IPS-NIHi7 (cell line): Measurements from ENCODE around the gene ATP10A.
"Not testable (repeated sequence)": the region's sequence is repeated elsewhere in the genome, so short reads cannot be mapped to it uniquely, and the experiment has no call there.

Source experiments
- DNase-seq: peaks from one replicate; pipeline ENCODE4 v3.0.0; 2012; ENCODE audit warnings: mixed read lengths; ENCODE audit errors: extremely low spot score

Gene ATP10A

DNA sequence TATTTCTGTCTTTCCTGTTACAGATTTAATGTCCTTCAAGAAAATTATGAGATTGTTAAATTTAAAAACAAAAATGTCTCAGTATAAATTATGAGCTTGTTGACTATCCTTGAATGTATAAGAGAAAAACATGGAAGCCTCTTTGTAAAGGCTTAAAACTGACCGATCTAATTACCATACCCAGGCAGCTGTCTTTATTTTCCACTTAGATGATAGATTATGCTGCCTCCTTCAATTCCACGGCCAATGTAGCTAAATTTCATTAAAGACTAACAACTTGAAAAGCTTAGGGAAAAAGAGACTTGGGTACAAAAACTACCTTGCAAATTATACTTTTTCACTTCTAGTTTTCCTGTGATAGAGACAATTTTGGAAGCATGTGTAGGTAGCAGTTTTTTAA, 88.3 kb downstream of the ATP10A start:
- no peak for DNase-seq

DNA sequence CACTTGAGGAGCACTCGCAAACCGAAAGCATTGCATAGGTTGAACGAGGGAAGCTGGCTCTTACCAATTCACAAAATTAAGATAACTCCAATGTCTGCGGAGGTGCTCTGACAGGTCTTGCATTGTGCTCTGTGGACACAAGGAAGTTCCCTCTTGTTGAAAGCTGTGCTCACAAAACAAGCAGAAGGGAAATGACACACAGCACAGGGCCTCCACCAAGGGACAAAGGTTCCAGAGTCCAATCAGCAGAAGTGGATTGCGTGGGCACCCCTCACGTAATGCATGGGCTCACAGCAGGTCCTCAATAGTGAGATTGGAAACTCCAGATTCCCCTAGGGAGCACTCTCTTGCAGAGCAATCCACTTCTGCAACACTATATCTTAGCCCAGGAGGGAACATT, 89.9 kb downstream of the ATP10A start:
- DNase-seq: no peak

DNA sequence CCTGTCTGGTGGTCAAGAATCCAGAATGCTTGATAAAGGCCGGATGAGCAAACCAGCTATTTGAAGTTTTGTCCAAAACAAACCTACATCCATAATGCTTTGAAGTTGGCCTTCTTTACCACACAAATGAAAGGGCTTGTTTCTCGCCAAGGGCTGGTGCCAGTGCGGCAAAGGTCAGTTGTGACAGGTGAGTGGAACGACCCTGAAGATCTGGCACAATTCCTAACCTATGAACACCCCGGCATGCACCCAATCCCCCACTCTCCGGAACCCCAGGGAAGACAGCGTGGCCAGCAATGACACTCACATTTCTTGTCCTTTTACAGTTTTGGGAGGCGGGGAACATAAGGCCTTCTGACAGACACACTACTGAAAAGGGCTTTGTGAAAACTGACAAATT, 90.6 kb downstream of the ATP10A start:
- no peak for DNase-seq

DNA sequence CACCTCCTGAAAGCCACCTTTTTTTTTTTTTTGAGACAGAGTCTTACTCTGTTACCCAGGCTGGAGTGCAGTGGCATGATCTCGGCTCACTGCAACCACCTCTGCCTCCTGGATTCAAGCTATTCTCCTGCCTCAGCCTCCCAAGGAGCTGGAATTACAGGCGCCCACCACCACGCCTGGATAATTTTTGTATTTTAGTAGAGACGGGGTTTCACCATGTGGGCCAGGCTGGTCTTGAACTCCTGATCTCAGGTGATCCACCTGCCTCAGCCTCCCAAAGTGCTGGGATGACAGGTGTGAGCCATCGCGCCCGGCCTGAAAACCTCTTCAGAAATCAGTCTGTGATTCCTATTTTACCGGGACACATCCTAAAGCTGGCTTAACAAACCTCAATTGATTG, 91.4 kb downstream of the ATP10A start:
- not testable (repeated sequence) for DNase-seq

DNA sequence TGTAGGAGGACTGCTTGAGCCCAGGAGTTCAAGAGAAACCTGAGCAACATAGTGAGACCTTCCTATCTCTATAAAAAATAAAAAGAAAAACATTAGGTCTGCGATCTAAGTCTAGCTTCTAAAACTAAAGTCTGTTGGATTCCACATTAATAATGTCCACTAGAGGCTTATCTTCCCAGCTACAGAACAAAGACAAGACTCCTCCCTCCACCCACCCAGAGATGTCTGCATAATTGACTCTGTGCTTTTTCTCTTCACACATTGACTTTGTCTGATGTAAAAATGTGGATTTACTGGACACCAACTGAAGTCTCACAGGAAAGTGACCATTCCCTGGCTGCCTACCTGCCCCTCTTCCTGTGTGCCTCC, 91.8 kb downstream of the ATP10A start:
- no peak for DNase-seq

DNA sequence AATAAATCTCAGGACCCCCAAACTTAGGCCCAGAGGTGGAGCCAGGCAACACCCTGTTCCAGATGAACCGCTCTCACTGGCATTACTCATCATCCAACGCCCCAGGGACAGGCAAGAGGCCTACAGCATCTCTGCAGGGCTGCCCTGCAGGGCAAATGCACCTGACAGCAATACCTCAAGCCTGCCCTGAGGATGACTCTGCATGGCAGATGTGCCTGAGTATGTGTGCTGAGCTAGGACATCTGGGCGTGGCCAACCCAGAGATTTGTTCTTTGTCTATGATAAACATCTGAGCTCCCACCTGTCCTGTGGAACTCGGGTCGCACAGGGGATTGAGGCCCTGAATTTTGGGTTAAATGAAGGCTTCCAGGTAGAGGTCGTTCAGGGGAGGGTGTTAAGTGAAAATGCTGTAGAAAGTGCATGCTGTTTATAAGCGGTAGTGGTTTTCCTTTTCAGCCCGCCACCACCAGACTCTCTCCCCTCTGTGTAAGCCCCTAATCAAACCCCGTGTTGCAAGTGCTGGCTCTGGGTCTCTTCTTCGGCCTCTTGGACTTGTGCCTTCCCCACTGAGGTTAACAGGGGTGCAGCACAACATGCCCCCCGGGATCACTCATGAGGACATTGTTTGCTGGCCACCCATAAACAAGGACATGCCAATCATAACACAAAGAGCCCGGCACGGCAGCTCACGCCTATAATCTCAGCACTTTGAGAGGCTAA, 92.3 kb downstream of the ATP10A start:
- no peak for DNase-seq

DNA sequence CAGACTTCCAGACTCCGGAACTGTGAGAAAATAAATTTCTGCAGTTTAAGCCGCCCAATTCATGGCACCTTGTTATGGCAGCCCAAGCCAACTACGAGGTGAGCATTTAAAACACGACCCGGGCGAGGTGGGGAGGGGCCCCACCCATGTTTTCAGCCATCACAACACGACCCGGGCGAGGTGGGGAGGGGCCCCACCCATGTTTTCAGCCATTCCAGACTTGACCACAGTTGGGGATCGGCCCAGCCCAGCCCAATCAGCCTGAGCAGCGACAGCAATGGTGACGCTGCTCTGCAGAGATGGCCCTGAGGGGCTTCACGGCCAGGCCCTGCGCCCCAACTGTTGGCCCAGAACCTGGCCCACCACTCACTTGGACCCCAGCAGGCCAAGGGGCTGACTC, 93.1 kb downstream of the ATP10A start:
- no peak for DNase-seq

DNA sequence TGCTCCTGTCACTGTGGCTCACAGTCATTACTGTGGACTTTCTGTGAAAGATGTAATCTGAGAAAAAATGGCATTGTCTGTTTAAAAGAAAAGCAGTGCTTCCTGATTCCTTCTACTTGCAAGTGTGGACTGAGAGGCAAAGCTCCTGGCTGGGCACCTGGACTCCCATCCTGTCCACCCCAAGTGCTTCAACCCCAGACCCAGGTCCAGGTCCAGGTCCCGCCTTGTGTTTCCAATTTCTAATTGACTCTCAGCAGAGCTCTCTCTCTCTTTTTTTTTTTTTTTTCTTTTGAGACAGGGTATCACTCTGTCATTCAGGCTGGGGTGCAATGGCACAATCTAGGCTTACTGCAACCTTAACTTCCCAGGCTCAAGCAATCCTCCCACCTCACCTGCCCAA, 94.9 kb downstream of the ATP10A start:
- no peak for DNase-seq

DNA sequence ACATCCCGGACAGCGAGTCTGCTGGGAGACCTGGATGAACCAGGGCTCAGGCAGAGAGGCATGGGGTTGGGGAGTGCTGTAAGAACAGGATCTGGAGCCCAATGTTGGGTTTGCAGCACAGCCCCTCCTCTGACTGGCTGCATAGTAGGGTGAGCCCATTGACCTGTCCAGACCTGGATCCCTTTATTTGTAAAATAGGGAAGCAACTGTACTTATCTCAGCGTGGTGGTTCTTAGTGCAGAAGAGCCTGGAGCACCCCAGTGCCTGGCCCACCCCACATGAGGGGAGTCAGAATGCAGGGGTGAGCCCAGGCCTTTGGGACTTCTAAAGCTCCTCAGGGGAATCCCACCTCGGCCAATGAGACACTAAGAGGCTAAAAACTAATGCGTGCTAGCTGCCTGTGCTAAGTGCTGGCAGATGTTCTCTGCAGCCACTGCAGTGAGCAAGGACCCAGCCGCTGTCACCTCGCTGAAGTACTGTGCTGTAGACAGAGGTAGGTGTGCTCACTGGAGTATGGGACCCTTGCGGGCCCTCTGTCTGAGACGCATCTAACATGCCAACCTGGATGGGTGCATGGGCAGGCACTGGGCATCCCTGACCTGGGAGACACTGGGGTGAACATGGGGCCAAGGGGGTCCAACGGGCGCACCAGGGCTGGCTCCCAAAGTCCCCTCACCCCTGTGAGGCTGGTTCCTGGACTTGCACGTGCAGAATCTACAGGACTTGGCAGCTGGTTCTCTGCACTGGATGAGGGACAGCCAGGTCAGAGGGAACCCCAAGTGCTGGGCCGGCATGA, 95.6 kb downstream of the ATP10A start:
- DNase-seq: no peak

DNA sequence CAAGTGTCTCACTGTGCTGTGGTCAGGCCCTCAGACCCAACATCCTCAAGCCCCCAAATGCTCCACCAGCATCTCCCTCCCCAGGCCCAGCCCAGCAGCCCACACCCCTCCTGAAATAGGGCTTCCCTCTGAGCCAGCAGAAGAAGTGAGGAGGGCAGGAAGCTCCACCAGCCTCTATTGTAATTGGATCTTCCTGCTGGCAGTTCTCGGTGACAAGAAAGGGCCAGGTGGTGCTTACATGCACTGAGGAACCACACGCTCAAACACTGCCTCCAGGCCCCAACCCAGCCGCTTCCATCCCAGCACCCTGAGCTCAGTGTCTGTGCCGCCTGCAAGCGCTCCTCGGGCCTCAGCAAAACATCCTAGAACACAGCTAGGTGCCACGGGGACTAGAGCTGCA, 96.7 kb downstream of the ATP10A start:
- DNase-seq: no peak

DNA sequence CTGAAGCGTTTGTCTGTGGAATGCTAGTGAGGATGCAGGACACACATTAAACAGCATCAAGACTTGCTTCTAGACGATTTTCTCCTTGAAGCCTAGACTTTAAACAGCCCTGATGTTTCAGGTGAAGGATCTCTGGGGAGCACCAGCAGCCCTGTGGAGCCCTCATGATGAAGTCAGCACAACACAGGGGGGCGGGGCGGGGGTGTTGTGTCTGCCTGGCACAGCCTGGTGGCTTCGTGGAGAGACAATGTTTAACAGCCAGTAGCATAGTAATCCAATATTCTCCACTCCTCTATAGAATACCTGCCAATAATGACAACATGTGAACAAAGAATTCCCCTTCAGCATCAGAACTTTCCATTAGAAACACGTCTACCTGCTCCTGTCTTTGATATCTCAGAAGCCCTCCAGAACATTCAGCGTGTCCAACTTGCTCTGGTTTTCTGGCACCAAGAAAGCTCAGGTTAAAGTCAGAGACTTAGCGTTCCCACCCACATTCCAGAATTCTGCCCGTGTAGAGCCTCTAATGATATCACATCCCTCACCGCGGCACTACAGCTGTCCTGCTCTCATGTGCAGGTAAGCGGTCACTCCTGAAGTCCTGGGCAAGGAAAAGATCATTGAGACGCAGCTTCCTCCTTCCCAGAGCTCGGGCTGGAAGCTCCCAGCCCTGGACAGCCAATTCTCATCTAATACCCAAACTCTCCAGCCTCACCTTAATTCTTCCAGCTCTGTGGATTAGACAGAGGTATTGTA, 98.0 kb downstream of the ATP10A start:
- DNase-seq: no peak

DNA sequence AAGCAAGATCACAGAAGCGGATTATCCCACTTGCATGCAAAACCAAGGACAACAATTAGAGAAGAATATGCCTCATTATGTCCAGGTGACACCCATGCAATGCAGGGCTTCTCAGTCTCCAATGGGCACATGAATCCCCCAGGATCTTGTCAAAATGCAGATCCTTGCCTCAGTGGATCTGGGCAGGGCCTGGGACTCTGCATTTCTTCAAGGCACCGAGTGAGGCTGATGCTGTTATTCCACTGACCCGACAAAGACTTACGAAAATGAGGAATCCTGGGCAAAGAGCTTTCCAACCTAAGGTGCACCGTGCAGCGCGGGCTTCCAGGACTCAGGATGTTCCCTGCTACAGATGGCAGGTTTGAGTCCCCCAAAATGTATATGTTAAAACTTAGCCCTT, 99.2 kb downstream of the ATP10A start:
- DNase-seq: no peak

DNA sequence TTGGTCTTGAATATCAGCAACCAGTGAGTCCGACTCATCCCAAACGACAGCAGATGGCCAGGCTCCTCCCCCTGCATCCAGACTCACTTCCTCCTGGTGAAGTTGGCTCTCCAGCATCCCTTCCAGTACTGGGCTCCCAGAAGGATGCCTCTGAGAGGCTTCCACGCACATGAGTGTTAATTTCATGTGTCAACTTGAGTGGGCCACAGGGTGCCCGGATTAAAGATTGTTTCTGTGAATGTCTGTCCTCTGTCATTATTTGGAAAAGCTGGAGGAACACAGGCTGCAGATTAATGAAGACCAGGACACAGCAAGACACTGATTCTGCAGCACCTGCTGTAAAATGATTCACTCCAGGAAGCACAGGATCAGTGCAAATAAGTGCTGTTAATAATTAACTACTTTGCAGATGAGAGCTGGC, 99.8 kb downstream of the ATP10A start:
- DNase-seq: no peak

DNA sequence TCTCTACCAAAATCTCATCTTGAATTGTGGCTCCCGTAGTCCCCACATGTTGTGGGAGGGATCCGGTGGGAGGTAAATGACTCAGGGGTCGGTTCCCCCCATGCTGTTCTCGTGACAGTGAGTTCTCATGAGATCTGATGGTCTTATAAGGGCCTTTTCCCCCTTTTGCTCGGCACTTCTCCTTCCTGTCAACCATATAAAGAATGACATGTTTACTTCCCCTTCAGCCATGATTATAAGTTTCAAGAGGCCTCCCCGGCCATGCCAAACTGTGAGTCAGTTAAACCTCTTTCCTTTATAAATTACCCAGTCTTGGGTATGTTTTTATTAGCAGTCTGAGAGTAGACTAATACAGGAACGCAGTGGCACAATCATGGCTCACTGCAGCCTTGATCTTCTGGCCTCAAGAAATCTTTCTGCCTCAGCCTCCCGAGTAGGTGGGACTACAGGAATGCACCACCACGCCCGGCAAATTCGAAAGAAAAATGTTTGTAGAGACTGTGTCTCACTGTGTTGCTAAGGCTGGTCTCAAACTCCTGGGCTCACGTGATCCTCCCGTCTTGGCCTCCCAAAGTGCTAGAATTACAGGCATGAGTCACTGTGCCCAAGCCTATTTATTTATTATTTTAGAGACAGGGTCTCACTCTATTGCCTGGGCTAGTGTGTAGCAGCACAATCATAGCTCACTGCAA, 101.0 kb downstream of the ATP10A start:
- no peak for DNase-seq

DNA sequence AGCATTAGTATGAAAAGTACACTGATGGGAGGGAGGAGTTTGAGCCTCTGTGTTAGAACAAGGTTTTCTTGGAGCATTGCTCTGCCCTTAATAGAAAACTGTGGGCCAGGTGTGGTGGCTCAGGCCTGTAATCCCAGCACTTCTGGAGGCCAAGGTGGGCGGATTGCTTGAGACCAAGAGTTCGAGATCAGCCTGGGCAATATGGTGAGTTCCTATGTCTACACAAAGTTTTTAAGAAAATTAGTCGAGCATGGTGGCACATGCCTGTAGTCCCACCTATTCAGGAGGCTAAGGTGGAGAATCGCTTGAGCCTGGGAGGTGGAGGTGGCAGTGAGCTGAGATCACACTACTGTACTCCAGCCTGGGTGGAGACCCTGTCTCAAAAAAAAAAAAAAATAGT, 103.7 kb downstream of the ATP10A start:
- no peak for DNase-seq

DNA sequence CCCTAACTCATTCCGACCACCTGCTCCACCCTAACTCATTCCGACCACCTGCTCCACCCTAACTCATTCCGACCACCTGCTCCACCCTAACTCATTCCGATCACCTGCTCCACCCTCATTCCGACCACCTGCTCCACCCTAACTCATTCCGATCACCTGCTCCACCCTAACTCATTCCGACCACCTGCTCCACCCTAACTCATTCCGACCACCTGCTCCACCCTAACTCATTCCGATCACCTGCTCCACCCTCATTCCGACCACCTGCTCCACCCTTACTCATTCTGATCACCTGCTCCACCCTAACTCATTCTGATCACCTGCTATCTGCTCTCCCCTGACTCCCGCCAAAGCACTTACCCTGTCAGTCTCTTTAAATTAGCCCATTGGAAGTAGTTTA, 104.5 kb downstream of the ATP10A start:
- DNase-seq: not testable (repeated sequence)

DNA sequence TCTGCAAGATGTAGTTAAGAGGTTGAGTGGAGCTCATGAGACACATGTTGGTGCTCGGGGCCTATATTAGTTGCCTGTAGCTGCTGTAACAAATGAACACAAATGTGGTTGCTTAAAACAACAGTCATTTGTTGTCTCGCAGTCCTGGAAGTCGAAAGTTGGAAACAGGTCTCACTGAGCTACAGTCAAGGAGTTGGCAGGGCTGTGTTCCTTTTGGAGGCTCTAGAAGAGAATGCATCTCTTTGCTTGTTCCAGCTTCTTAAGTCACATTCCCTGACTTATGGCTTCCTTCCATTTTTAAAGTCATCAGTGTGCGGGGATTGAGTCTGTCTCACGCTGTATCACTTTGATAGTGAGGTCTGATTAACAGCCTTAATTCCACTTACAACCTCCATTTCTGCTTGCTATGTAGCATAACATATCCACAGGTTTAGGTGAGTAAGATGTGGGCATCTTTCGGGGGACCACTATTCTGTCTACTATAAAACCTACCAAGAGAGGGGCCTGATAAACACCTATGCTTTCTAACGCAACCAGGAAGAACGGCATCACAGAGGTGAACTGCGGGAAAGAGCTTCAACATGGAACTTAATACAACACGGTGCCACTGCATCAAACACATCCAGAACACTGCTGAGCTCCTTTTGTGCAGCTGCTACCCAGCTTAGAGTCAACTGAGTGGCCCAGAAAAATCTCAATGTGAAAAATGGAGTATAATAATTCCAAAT, 119.4 kb downstream of the ATP10A start:
- DNase-seq: no peak

DNA sequence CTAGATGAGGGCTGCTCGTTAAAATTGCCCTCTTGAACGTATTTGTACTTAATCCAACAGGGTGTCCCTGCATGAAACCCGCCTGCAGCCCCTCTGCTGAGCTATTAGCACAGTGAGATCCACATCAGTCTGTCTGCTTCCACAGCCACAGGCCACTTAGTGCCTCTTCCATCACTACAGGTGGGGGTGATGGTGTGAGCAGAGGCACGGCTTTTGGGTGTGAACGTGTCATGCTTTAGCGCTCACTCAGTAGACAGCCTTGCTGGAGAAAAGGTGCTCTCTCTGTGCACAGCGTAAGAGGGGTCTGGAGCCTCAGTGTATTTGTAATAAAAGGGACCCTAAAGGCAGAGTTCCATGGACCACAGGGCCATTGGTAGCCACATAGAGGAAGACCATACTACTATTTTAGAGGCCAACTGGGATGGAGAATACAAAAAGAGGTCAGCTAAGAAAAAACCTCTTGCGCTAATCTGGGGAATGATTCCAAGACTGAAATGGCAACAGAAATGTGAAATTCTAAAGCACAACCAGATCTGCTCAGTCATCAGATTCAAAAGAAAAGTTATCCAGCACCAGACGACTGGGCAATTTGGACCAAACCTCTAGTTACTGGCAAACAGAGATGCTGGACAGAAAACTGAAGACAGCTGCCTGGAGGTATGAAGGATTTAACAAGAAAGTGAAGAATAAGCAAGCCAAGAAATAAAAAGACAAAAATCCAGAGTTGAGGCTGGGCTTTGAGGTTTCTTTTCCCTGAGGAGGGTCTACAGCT, 120.2 kb downstream of the ATP10A start:
- no peak for DNase-seq

DNA sequence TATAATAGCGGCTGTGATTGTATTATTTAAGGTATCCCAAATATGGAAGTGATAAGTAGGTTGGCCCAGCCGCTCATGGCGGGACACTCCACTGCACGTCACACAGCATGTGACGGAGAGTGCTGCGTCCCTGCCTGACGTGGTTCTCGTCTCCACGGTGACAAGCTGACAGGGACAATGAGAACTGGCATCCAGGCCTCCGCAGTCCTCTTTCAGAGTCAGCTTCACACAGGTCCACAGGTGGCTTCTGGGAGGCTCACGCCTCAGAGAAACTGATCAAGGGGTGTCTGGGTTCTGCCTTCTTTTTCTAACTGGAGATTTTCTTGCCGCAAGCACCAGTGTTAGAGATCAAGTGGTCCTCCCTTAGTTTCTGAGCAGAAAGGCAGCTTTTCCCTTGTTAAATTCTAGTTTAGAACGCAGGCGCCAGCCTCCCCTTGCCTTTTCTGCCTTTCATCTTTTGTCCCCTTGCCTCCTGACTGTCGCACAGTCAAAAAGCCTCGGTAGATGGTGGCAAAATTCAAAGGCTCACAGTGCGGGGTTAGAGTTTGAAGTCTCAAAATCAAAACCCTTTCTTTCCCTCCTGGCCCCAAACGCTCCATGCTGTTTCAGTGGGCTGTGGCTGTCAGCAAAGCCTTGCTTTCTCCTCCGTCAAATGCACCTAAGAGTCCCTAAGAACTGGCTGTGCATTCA, 120.9 kb downstream of the ATP10A start:
- DNase-seq: no peak

DNA sequence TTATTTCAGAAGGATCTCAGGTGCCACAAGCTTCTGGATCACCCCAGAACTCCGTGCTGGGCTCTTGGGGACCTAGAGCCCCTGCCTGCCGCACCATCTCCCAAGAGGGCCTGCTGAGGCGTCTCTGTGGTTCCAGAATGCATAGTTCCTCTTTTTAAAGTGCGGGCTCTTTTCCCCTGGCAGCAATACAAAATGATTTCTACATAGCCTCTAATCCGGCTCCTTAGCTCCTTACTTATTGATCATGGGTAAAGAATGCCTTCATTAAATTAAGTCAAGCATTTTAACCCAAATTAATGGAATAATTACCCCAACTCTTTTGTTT, 121.9 kb downstream of the ATP10A start:
- no peak for DNase-seq
